WI38 (cell line): ENCODE measurements around the gene ZNF474.

Experiments
- H3K4me3 ChIP-seq: 2 replicates; pipeline ENCODE4 v1.5.1; 2011; ENCODE audit warnings: low read depth, mild to moderate bottlenecking, control low read depth, low read length
- CTCF ChIP-seq: IDR thresholded peaks from 2 replicates; pipeline ENCODE4 v1.5.1; 2012; ENCODE audit warnings: low read depth, mild to moderate bottlenecking, control low read depth, low read length

Gene ZNF474

DNA sequence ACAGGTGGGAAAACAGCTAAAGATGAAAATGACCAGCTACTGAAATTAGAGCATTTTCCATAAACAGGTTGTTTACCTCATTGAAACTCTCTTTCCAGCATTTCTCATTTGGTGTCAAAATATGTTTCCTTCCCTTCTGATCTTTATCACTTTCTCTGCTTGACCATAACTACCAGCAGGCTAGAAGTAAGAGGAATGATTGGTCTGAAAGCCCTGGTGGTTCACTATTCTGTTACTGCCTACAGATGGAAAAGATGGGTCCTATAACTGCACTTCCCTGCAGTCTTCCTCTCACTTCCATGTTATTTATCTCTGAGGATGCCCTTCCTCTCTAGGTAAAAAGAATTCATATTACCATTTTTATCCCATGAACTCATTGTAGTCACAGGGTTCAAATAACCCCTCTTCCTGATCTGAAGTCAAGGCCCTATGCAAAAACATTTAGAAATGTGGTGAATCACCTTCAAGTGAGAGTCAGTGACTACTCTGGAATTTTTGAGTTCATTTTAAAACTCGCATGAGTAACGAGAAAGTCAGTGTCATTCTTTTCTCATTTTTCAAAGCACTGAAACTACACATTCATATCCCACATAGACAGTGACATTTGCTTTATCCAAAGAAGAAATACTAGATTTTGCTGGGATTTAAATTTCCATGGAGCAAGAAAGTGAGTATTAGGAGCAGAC, 51.7 kb downstream of the ZNF474 start:
- no peak for TF ChIP-seq CTCF
- peak overlapping the region; percentile 24; the same call in 1 of the 2 replicates for H3K4me3 ChIP-seq

GRCh38 chr5:122181863-122182262, 52.5 kb downstream of the ZNF474 start:
- no peak overlapping the region for H3K4me3 ChIP-seq

DNA sequence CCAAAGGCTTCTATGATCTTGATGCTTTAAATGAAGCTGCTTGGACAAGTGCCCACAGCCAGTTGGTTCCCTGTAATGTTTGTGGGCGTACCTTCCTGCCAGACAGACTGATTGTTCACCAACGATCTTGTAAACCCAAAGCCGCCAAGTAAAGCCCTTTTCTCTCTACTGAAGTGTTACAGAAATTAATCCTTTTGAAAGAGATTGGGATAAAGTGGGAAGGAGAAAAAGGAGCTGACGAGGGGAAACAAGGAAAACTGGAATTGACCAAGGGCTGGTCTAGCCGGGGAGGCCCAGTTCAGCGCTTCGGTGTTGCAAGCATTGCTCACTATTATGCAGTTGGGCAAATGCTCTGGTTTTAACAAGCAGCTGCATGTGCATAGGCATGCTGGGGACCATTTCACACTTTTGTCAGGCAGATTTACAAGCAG, 53.2 kb downstream of the ZNF474 start:
- H3K4me3 ChIP-seq: no peak overlapping the region
- TF ChIP-seq CTCF: no peak

More at GRCh38 chr5:122181863-122182262, 52.5 kb downstream of the ZNF474 start:
- TF ChIP-seq CTCF: no peak

GRCh38 chr5:122183098-122183787, 53.9 kb downstream of the ZNF474 start:
- no peak overlapping the region for H3K4me3 ChIP-seq
- TF ChIP-seq CTCF: no peak

GRCh38 chr5:122183788-122184170, 54.4 kb downstream of the ZNF474 start:
- TF ChIP-seq CTCF: no peak
- no peak overlapping the region for H3K4me3 ChIP-seq

GRCh38 chr5:122184676-122185255, 55.4 kb downstream of the ZNF474 start:
- TF ChIP-seq CTCF: no peak
- no peak overlapping the region for H3K4me3 ChIP-seq

- H3K4me3 ChIP-seq: no peak overlapping the region
- TF ChIP-seq CTCF: no peak
These were observed 58.1 kb downstream of the ZNF474 start for GRCh38 chr5:122187426-122187825.
